Smooth muscle cell (in vitro differentiated cells): ENCODE measurements around the gene KAZN. TPM values are rescaled to one million over a fixed set of nuclear protein-coding genes. Genes with fewer than 3 reads are reported as not detected.

ENCODE experiments used
- DNase-seq: peaks from one replicate; lab custom pipeline; 2025; ENCODE audit not compliant: unreplicated experiment; lab: John Stamatoyannopoulos, UW
- H2AFZ ChIP-seq: fragments of 200-600 bp; sonication (generic); 2 replicates; pipeline ENCODE4 v1.6.0; 2016; ENCODE audit warnings: antibody characterized with exemption, low read depth, mild to moderate bottlenecking
- H3F3A ChIP-seq: fragments of 200-600 bp; sonication (generic); 2 replicates; pipeline ENCODE4 v1.6.0; 2017; ENCODE audit warnings: antibody characterized with exemption, low read depth
- H3K27ac ChIP-seq: fragments of 200-600 bp; sonication (generic); 2 replicates; pipeline ENCODE4 v1.5.1; 2016; ENCODE audit warnings: low read depth, mild to moderate bottlenecking
- H3K27me3 ChIP-seq: fragments of 200-600 bp; sonication (generic); 2 replicates; pipeline ENCODE4 v1.6.1; 2016; ENCODE audit warnings: low read depth, mild to moderate bottlenecking
- H3K36me3 ChIP-seq: fragments of 200-600 bp; sonication (generic); 2 replicates; pipeline ENCODE4 v1.5.1; 2016; ENCODE audit warnings: low read depth
- H3K4me1 ChIP-seq: fragments of 200-600 bp; sonication (generic); 2 replicates; pipeline ENCODE4 v1.5.1; 2016; ENCODE audit warnings: low read depth
- H3K4me2 ChIP-seq: fragments of 200-600 bp; sonication (generic); 2 replicates; pipeline ENCODE4 v1.6.0; 2016; ENCODE audit warnings: mild to moderate bottlenecking
- H3K4me3 ChIP-seq: fragments of 200-600 bp; sonication (generic); 2 replicates; pipeline ENCODE4 v1.5.1; 2016; ENCODE audit warnings: mild to moderate bottlenecking
- H3K79me2 ChIP-seq: fragments of 200-600 bp; sonication (generic); 2 replicates; pipeline ENCODE4 v1.6.0; 2016; ENCODE audit warnings: low read depth, mild to moderate bottlenecking
- H3K9ac ChIP-seq: fragments of 200-600 bp; sonication (generic); 2 replicates; pipeline ENCODE4 v1.6.0; 2016; ENCODE audit warnings: low read depth
- H3K9me3 ChIP-seq: fragments of 200-600 bp; sonication (generic); replicated peaks from 2 replicates; pipeline ENCODE4 v1.5.1; 2016; ENCODE audit warnings: low read depth
- H4K20me1 ChIP-seq: fragments of 200-600 bp; sonication (generic); 2 replicates; pipeline ENCODE4 v1.6.0; 2016; ENCODE audit warnings: low read depth
- CTCF ChIP-seq: fragments of 200-600 bp; sonication (generic); IDR thresholded peaks from 2 replicates; pipeline ENCODE4 v1.5.1; 2017; ENCODE audit warnings: borderline replicate concordance, mild to moderate bottlenecking, antibody characterized with exemption; ENCODE audit not compliant: insufficient read depth, poor library complexity, severe bottlenecking
- WGBS: methylation state at CpG from one replicate; pipeline ENCODE4 v1.1.7; 2016; ENCODE audit warnings: low lambda C conversion rate; 5-methylcytosine and 5-hydroxymethylcytosine counted together
- polyA plus RNA-seq: library from polyadenylated mRNA; unstranded; fragments of >200 nt; fragmentation: Nextera tagmentation; extraction: Ambion mirVana; gene quantifications from 2 replicates; pipeline ENCODE4 v1.2.1, GENCODE V29; 2016
- total RNA-seq: library from RNA; depleted of rRNA; stranded (reverse); fragments of >200 nt; gene quantifications from 2 replicates; pipeline ENCODE4 v1.2.3, GENCODE V29; 2014

Gene KAZN
- total and polyA plus RNA-seq, 2 experiments from 2014 or later: 6.3 to 8.2 TPM

DNA sequence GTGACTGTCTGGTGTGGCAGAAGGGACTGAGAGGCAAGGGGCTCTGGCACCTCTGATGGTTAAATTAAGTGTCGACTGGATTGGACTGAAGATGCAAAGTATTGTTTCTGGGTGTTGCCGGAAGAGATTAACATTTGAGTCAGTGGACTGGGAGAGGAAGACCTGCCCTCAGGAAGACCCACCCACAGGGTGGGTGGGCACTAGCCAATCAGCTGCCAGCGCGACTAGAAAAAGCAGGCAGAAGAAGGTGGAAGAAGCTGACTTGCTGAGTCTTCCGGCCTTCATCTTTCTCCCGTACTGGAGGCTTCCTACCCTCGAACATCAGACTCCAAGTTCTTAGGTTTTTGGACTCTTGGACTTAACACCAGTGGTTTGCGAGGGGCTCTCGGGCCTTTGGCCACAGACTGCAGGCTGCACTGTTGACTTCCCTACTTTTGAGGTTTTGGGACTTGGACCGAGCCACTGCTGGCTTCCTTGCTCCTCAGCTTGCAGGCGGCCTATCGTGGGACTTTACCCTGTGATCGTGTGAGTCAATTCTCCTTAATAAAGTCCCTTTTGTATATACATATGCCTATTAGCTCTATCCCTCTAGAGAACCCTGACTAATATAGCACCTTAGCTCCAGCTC is 79.6 kb downstream of the KAZN start:
- H4K20me1 ChIP-seq: no peaks in the 10 kb centered on the region
- H2AFZ ChIP-seq: no peak overlapping the region
- no peak for DNase-seq
- H3F3A ChIP-seq: no peaks in the 10 kb centered on the region
- no peaks in the 10 kb centered on the region for H3K36me3 ChIP-seq
- no peaks in the 10 kb centered on the region for H3K27me3 ChIP-seq
- H3K9me3 ChIP-seq: no peaks in the 10 kb centered on the region
- H3K4me1 ChIP-seq: peaks cover 8% of the 10 kb centered on the region
- no peak overlapping the region for H3K27ac ChIP-seq
- no peak overlapping the region for H3K9ac ChIP-seq
- H3K4me2 ChIP-seq: no peak overlapping the region
- TF ChIP-seq CTCF: no peak
- no peaks in the 10 kb centered on the region for H3K79me2 ChIP-seq
- no peak overlapping the region for H3K4me3 ChIP-seq
- 86% methylated on average over 13 of the region's 13 CpGs for WGBS

GRCh38 chr1:14679027-14679688 is 80.7 kb downstream of the KAZN start:
- Histone ChIP-seq H3K4me3 (no peak overlapping the region), H4K20me1 (no peaks in the 10 kb centered on the region), H3K36me3 (no peaks in the 10 kb centered on the region), H3K79me2 (no peaks in the 10 kb centered on the region), H3K4me1 (peaks cover 8% of the 10 kb centered on the region), H3K4me2 (no peak overlapping the region), H3K27ac (no peak overlapping the region), H3K9me3 (no peaks in the 10 kb centered on the region), H2AFZ (no peak overlapping the region), H3K9ac (no peak overlapping the region), H3F3A (no peaks in the 10 kb centered on the region), H3K27me3 (no peaks in the 10 kb centered on the region)
- no peak for TF ChIP-seq CTCF
- 83% methylated on average over 10 of the region's 10 CpGs for WGBS
- no peak for DNase-seq

GRCh38 chr1:14681182-14681581 is 82.7 kb downstream of the KAZN start:
- no peaks in the 10 kb centered on the region for H4K20me1 ChIP-seq
- H3F3A ChIP-seq: no peaks in the 10 kb centered on the region
- H3K4me3 ChIP-seq: no peak overlapping the region
- no peak overlapping the region for H3K9ac ChIP-seq
- H3K27ac ChIP-seq: no peak overlapping the region
- H2AFZ ChIP-seq: no peak overlapping the region
- no peak overlapping the region for H3K4me2 ChIP-seq
- H3K36me3 ChIP-seq: no peaks in the 10 kb centered on the region
- no peaks in the 10 kb centered on the region for H3K27me3 ChIP-seq
- 76% methylated on average over 3 of the region's 3 CpGs for WGBS
- no peak for DNase-seq
- no peak for TF ChIP-seq CTCF
- no peaks in the 10 kb centered on the region for H3K79me2 ChIP-seq
- no peaks in the 10 kb centered on the region for H3K9me3 ChIP-seq
- peaks cover 8% of the 10 kb centered on the region for H3K4me1 ChIP-seq
